Muscle layer of duodenum (tissue), 2 donors: Measurements from ENCODE around the gene RASA4B.
"Not testable (repeated sequence)": the region's sequence is repeated elsewhere in the genome, so short reads cannot be mapped to it uniquely, and the experiment has no call there.

Experiments
- H3K27ac ChIP-seq: one replicate; pipeline ENCODE4 v1.7.0; 2013; ENCODE audit warnings: mild to moderate bottlenecking, low read length
- H3K27me3 ChIP-seq: one replicate; pipeline ENCODE4 v1.7.0; 2013; ENCODE audit warnings: low read depth, mild to moderate bottlenecking, control low read depth, low read length
- H3K36me3 ChIP-seq, 2 donors: one replicate each; pipeline ENCODE4 v1.7.0; 2013; ENCODE audit warnings: low read length in 2 of 2, control low read depth in 1 of 2, mild to moderate bottlenecking in 1 of 2; ENCODE audit not compliant: insufficient read depth in 2 of 2, control insufficient read depth in 1 of 2
- H3K4me1 ChIP-seq, 2 donors: one replicate each; pipeline ENCODE4 v1.7.0; 2013; ENCODE audit warnings: low read length in 2 of 2, mild to moderate bottlenecking in 2 of 2, control low read depth in 1 of 2, moderate library complexity in 1 of 2; ENCODE audit not compliant: insufficient read depth in 2 of 2, control insufficient read depth in 1 of 2
- H3K4me3 ChIP-seq, 2 donors: one replicate each; pipeline ENCODE4 v1.7.0; 2013; ENCODE audit warnings: low read length in 2 of 2, low read depth in 1 of 2, mild to moderate bottlenecking in 1 of 2
- H3K9me3 ChIP-seq, 2 donors: one replicate each; pipeline ENCODE4 v1.7.0; 2013; ENCODE audit warnings: low read length in 2 of 2, control low read depth in 1 of 2, mild to moderate bottlenecking in 1 of 2; ENCODE audit not compliant: control insufficient read depth in 1 of 2
- donor health status: healthy.

RASA4B gene

DNA sequence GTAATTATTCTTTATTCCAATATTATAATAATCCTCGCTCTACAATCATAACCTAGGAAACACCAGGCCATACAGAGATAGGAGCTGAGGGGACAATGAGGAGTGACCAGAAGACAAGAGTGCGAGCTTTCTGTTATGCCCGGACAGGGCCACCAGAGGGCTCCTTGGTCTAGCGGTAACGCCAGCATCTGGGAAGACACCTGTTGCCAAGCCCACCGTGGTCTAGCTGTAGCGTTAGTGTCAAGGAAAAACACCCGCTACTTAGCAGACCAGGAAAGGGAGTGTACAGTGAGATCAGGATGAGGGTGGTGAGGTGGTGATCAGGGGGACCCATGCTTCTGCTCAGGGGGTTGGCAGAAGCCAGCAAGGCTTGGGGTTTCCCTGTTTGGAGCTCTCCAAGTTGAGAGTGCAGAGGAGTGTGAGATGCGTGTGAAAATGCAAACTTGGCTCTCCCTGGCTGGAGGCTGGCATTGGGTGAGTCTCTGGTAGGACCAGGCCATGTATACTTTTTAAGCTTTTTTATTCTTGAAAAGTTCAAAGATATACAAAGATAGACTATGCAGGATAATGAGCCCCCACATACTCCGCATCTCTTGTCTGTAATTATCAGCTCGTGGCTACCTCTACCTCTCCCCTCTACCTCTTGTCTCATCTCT, 37.5 kb downstream of the RASA4B start:
- H3K27ac ChIP-seq, H3K9me3 ChIP-seq, H3K27me3 ChIP-seq, H3K36me3 ChIP-seq, H3K4me1 ChIP-seq, H3K4me3 ChIP-seq: not testable (repeated sequence)

DNA sequence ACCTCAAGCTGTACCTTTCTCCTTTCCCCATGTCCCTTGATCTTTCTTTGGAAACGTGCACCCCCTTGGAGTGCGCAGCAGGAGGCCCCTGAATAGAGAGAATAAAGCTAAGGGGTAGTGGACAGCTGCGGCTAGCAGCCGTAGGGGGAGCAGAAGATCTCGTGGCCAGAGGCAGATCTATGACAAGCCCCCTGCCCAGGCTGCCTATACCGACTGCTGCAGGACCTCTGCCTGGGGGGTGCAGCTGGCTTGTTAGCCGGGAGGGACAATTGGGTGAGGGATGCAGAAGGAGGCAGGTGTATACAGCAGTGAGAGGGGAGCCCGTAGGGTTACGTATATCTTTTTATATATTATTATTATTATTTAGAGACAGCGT, 38.4 kb downstream of the RASA4B start:
- not testable (repeated sequence) for H3K27me3 ChIP-seq, H3K9me3 ChIP-seq, H3K27ac ChIP-seq, H3K4me1 ChIP-seq, H3K4me3 ChIP-seq, H3K36me3 ChIP-seq

DNA sequence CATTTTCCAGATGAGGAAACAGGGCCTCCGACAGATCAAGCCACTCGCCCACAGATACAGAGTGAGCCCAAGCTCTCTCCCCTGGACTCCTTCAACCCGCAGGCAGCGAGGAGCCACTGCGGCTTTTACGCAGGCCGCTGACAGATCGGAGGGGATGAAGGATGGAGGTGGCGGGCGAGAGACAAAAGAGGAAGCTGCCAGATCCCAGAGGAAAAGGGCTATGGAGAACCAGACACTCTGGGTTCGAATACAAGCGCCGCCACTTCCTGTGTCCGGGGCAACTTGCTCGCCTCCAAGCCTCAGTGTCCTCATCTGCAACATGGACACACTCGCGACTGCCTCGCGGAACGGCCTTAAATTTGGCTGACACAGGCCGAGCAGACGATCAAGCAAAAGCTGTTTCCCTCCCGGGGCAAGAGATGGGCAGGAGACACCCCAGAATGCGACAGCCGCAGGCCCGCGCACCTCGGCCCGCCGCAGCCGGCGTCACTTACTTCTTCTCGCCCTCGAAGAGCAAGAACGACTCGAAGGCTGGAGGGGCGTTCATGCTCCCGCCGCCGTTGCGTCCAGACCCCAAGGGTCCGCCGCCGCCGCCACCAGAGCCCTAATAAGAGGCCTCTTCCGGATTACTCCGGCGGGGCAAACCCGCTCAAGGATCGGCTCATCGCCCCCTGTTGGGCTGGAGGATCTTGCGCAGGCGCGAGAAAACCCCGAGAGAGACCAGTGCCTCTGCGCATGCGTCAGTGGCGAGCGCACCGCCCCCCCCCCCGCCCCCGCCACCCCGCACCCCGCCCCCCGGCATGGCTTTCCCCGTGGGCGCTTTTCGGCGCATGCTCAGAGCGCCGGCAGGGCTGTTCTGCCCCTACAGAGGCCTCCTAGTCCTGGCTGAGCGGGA, 39.0 kb downstream of the RASA4B start, which contains the start of gene POLR2J:
Gene POLR2J (minus strand): TSS at position 609 of the 895 bp plus-strand sequence. CDS start 62 bp downstream, at position 547.
- not testable (repeated sequence) for H3K4me1 ChIP-seq, H3K36me3 ChIP-seq, H3K4me3 ChIP-seq, H3K27ac ChIP-seq, H3K27me3 ChIP-seq, H3K9me3 ChIP-seq

DNA sequence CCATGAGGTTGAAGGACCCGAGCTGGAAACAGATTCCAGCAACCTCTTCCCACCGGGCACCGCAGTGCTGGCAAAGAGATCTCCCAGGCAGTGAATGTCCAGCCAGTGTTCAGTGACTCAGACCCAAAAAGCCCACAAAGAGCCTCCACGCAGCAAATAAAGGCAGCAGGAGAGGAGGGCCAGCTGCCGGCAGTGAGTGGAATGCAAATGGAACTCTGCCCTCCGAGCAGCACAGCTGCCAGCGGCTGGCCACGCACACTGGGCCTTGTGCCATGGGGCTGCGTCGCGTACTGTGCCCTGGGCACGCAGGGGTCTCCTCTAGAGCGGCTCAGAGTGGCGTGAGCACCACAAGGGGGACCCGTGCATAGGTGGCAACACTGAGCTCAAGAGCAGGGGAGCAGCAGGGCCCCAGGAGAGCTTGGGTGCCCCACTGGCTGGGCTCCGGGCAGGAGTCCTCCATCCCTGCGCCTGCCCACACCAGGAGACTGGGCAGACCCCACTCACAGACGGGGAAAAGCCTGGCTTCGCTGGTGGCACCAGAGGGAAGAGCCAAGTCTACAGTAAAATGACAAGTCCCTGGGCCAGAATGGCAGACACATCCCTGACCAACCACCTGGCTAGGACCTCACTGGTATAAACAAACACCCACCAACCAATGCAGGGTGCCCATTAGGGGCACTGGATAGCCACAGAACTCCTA, 42.7 kb downstream of the RASA4B start:
- H3K27me3 ChIP-seq, H3K4me3 ChIP-seq, H3K9me3 ChIP-seq, H3K4me1 ChIP-seq, H3K27ac ChIP-seq: not testable (repeated sequence)
- peaks cover 0 to 30% of the 10 kb centered on the region in 2 donors for H3K36me3 ChIP-seq

DNA sequence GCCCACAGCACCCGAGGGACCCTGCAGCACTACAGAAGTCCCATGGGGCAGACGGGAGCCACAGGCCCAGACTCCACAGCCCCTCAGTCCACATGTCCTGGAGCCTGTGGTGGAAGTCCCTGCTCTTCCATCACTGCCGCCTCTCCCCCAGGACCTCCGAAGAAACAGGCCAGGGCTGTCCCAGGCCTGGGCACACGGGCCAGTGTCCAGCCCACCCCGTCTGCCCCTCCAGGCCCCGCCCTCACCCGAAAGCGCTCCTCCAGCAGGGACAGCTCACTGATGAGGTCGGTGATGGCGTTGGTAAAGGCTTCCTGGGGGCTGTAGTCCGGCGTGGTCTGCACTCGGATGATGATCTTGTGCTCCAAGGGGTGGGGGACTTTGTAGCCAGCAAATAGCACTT, 43.5 kb downstream of the RASA4B start:
- not testable (repeated sequence) for H3K27ac ChIP-seq, H3K9me3 ChIP-seq, H3K27me3 ChIP-seq, H3K4me1 ChIP-seq, H3K4me3 ChIP-seq
- peaks cover 0 to 37% of the 10 kb centered on the region in 2 donors for H3K36me3 ChIP-seq

DNA sequence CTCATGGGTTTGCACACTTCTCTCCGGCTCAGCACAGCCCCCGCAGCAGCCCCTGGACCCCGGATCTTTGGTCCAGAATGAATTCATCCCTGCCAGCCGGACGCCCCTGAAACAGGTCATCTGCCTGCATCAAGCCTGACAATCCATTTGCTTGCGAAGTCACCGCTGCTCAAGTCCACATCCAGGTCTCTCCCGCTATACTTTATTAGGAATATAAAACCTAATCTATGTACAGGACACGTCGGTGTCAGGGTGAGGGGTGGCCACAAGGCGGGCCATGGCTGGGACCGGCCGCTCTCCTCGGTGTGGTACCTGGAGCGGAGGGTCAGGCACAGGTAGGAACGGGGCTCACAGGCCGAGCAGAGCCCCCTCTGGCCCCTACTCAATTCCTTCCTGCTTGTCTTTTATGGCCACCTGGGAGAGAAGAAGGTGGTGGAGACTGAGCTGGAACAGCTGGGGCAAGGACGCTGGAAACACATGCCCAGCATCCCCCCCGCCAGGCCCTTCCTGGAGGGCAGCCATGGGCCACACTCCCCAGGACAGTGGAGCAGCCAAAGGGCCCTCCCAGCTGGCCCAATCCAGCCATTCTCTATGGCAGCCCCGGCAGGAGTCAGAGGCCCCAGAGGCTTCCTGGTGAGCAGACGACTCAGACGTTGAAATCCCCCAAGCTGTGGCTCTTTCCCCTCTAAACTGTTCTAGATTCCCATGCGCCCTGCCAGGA, 44.1 kb downstream of the RASA4B start:
- H3K4me1 ChIP-seq = no peaks in the 10 kb centered on the region
- H3K36me3 ChIP-seq = peaks cover 0 to 38% of the 10 kb centered on the region in 2 donors
- H3K27ac ChIP-seq = no peak overlapping the region
- no peak overlapping the region for H3K4me3 ChIP-seq
- H3K27me3 ChIP-seq = no peaks in the 10 kb centered on the region
- no peaks in the 10 kb centered on the region for H3K9me3 ChIP-seq

DNA sequence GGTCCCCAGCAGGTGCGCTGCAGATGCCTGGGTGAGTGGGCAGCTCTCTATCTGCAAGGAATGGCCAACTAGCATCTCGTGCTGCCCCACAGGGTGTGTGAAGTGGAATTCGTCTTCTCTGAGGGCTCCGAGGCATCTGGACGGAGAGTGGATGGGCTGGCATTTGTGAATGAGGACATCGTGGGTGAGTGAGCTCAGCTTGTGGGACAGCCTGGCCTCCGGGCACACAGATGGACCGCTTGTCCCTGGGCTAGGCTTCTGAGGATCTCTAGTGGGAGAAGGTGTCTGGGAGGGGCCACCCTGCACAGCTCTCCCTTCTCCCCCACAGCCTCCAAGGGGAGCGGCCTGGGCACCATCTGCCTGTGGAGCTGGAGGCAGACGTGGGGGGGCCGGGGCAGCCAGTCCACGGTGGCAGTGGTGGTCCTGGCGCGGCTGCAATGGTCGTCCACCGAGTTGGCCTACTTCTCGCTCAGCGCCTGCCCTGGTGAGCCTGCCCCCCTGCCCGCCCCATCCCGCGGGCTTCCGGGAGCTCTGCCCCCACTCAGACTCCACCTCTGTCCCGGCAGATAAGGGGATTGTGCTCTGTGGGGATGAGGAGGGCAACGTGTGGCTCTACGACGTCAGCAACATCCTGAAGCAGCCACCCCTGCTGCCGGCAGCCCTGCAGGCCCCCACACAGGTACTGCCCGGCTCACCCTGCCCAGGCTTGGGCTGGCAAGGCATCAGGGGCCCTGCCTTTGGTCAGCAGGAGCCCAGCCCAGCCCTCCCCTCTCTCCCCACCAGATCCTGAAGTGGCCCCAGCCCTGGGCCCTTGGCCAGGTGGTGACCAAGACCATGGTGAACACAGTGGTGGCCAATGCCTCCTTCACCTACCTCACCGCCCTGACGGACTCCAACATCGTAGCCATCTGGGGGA, 45.2 kb downstream of the RASA4B start:
- H3K27ac ChIP-seq = no peak overlapping the region
- peaks cover 0 to 38% of the 10 kb centered on the region in 2 donors for H3K36me3 ChIP-seq
- H3K27me3 ChIP-seq = no peaks in the 10 kb centered on the region
- no peaks in the 10 kb centered on the region for H3K4me1 ChIP-seq
- no peak overlapping the region for H3K4me3 ChIP-seq
- no peaks in the 10 kb centered on the region for H3K9me3 ChIP-seq

DNA sequence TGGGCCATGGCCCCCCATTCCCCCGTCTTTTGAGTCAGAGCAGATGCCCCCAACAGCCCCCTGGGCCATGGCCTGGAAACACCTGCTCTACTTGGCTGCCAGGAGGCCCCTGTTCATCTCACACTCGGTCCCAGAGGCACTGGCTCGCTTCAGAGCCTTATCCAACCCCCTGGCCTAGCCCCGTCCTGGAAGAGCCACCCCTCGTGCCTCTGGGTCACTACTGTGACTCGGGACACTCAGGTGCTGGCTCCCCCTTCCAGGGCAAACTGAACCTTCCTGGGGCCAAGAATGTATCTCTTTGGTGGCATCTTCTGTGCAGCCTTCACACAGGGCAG, 45.8 kb downstream of the RASA4B start:
- Histone ChIP-seq H3K4me1 (no peaks in the 10 kb centered on the region), H3K27ac (no peak overlapping the region), H3K36me3 (peaks cover 0 to 38% of the 10 kb centered on the region in 2 donors), H3K9me3 (no peaks in the 10 kb centered on the region), H3K27me3 (no peaks in the 10 kb centered on the region), H3K4me3 (no peak overlapping the region)

DNA sequence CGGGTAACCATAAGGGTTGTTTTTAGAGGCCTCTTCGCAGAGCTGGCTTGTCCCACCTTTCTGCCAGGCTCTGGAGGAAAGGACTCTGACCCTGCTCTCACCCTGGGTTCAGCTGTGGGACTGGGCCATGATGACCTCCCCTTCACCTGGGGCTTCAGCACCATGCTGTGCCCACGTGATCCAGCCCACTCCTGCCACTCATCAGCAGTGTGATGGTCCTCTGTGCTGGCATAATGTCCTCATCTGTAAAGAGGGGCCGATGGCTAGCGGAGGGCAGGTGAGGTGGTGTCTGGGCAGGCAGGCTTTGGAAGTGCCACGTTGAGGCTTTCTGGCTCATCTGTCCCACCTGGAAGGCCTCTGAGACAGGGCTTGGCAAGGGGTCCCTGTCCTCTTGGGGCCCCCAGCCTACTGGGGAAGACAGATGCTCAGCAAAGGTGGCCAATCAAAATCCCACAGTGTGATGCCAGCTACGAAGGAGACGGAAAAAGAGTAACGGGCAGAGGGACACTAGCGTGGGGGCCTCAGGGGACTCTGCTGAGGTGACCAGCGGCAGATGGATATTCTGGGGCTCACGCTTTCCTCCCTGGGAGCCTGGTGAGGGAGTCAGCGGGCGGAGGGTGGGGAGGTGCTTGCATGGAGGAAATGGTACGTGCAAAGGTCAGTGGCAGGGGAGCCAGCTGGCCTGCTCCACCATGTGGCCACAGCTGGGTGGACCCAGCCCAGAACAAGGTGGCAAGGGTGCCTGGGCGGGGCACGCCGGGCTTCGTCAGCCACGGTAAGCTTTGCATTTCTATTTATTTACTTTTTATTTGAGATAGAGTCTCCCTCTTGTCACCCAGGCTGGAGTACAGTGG, 47.4 kb downstream of the RASA4B start:
- Histone ChIP-seq H3K9me3 (no peaks in the 10 kb centered on the region), H3K36me3 (peaks cover 0 to 38% of the 10 kb centered on the region in 2 donors), H3K27ac (no peak overlapping the region), H3K4me1 (peaks cover 0 to 9% of the 10 kb centered on the region in 2 donors), H3K27me3 (no peaks in the 10 kb centered on the region), H3K4me3 (no peak overlapping the region)
